HepG2 (cell line): ENCODE data around the gene TRIM31. TPM values are rescaled to one million over a fixed set of nuclear protein-coding genes. Genes with fewer than 3 reads are reported as not detected.

Experiments
- CREB1 ChIP-seq, 2 experiments: fragments of 450-650 bp in 1 of 2; IDR thresholded peaks; 2 replicates each; pipeline ENCODE4 v1.6.1; 2016 to 2017; ENCODE audit warnings: control low read depth in 1 of 2, mild to moderate bottlenecking in 1 of 2, missing compliant biosample characterization in 1 of 2, missing genetic modification characterization in 1 of 2
- CREBL2 ChIP-seq: sonication (generic); formaldehyde crosslinking; IDR thresholded peaks from 2 replicates; pipeline ENCODE4 v1.8.1; 2023; ENCODE audit warnings: missing genetic modification reagents, mild to moderate bottlenecking, borderline replicate concordance
- CSRNP2 ChIP-seq: sonication (generic); formaldehyde crosslinking; conservative IDR thresholded peaks from 2 replicates; pipeline ENCODE4 v1.8.0; 2022; ENCODE audit warnings: low read depth, missing genetic modification reagents
- FOXA1 ChIP-seq, 2 experiments: fragments of 450-650 bp in 1 of 2; sonication (generic) in 1 of 2; formaldehyde crosslinking in 1 of 2; IDR thresholded peaks; 2 replicates each; pipeline versions ENCODE4 v1.4.0 to v1.6.1; 2016 to 2020; ENCODE audit warnings: missing genetic modification reagents in 1 of 2
- FOXM1 ChIP-seq: sonication (generic); formaldehyde crosslinking; IDR thresholded peaks from 2 replicates; pipeline ENCODE4 v1.5.0; 2020; ENCODE audit warnings: missing genetic modification reagents
- GATAD2A ChIP-seq: IDR thresholded peaks from 2 replicates; pipeline ENCODE4 v1.6.1; 2016
- HDAC6 ChIP-seq: fragments of 200-600 bp; sonication (generic); IDR thresholded peaks from 2 replicates; pipeline ENCODE4 v1.7.0; 2017; ENCODE audit warnings: mild to moderate bottlenecking, antibody characterized with exemption, low read length, low read depth
- LRRFIP1 ChIP-seq: sonication (generic); formaldehyde crosslinking; conservative IDR thresholded peaks from 2 replicates; pipeline ENCODE4 v1.4.0; 2020; ENCODE audit warnings: missing genetic modification reagents
- MED13 ChIP-seq: sonication (generic); formaldehyde crosslinking; IDR thresholded peaks from 2 replicates; pipeline ENCODE4 v1.5.0; 2020; ENCODE audit warnings: missing genetic modification reagents
- RBM39 ChIP-seq: fragments of 200-400 bp; formaldehyde crosslinking; IDR thresholded peaks from one replicate; pipeline ENCODE4 v1.6.1; 2018; ENCODE audit warnings: antibody characterized with exemption, mild to moderate bottlenecking, low read depth, low read length; ENCODE audit not compliant: poor library complexity, severe bottlenecking
- THAP9 ChIP-seq: sonication (generic); formaldehyde crosslinking; IDR thresholded peaks from 2 replicates; pipeline ENCODE4; 2020; ENCODE audit warnings: missing genetic modification reagents, mild to moderate bottlenecking, borderline replicate concordance
- XBP1 ChIP-seq: sonication (generic); formaldehyde crosslinking; IDR thresholded peaks from 2 replicates; pipeline ENCODE4 v1.5.0; 2020; ENCODE audit warnings: missing genetic modification reagents
- ZBTB14 ChIP-seq: sonication (generic); formaldehyde crosslinking; IDR thresholded peaks from 2 replicates; pipeline ENCODE4 v1.4.0; 2020; ENCODE audit warnings: missing genetic modification reagents
- ZBTB39 ChIP-seq: sonication (generic); formaldehyde crosslinking; IDR thresholded peaks from 2 replicates; pipeline ENCODE4 v1.5.0; 2020; ENCODE audit warnings: missing genetic modification reagents
- ZC3H13 ChIP-seq: sonication (generic); formaldehyde crosslinking; IDR thresholded peaks from 2 replicates; pipeline ENCODE4 v1.8.1; 2023; ENCODE audit warnings: mild to moderate bottlenecking, missing genetic modification reagents, moderate library complexity
- ZNF879 ChIP-seq: sonication (generic); formaldehyde crosslinking; IDR thresholded peaks from 2 replicates; pipeline ENCODE4 v1.8.1; 2023; ENCODE audit warnings: missing genetic modification reagents
- polyA plus RNA-seq, 8 experiments: library from polyadenylated mRNA; depleted of rRNA in 3 of 8; stranded (reverse) in 7 of 8; unstranded in 1 of 8; fragments of >200 nt; fragmentation: Illumina TruSeq in 4 of 8; extraction: Trizol in 4 of 8; gene quantifications; 2 replicates each; pipeline versions ENCODE4 v1.2.1 to v1.2.3, GENCODE V29; 2011 to 2016; ENCODE audit warnings: low read depth in 4 of 8, missing spikeins in 1 of 8, mixed read lengths in 1 of 8; ENCODE audit not compliant: insufficient read depth in 1 of 8
- total RNA-seq, 5 experiments: library from RNA; depleted of rRNA; stranded (reverse); fragments of >200 nt; fragmentation: Illumina TruSeq; extraction: Trizol; gene quantifications; 2 replicates each; pipeline ENCODE4 v1.2.3, GENCODE V29; 2016; ENCODE audit warnings: low read depth in 1 of 5

Gene TRIM31
- total and polyA plus RNA-seq, 2 of the 13 experiments (the other 11 are each of a cell fraction or from before 2014, with no cell fraction given): 0.13 to 0.51 TPM

GRCh38 chr6:30101444-30102413, 11.2 kb downstream of the TRIM31 start (continued):
- TF ChIP-seq ZBTB39 (CRISPR knock-in tag) (0 out of 2 replicates have a peak, but pooled peaks have one; percentile 32), GATAD2A (CRISPR knock-in tag) (no peak; the same call in 1 of the 2 replicates), ZBTB14 (CRISPR knock-in tag) (no peak; the same call in 1 of the 2 replicates), LRRFIP1 (CRISPR knock-in tag) (no peak), THAP9 (CRISPR knock-in tag) (peak; percentile 78; the same call in 1 of the 2 replicates), HDAC6 (no peak), CSRNP2 (CRISPR knock-in tag) (no peak), ZC3H13 (CRISPR knock-in tag) (peak; percentile 67), CREBL2 (CRISPR knock-in tag) (no peak; the same call in 1 of the 2 replicates), CREB1 (IDR thresholded peaks at IDR 0.05) (no peak), CREB1 (CRISPR knock-in tag; IDR thresholded peaks at IDR 0.05) (no peak), XBP1 (CRISPR knock-in tag) (no peak; the same call in 1 of the 2 replicates), RBM39 (peak; percentile 70), FOXA1 (IDR thresholded peaks at IDR 0.05) (no peak), FOXA1 (CRISPR knock-in tag; IDR thresholded peaks at IDR 0.05) (no peak), ZNF879 (CRISPR knock-in tag) (no peak), FOXM1 (CRISPR knock-in tag) (no peak), MED13 (CRISPR knock-in tag) (peak; percentile 48; the same call in 1 of the 2 replicates)
